PC-3 (cell line): ENCODE data around the gene RDH16.

ENCODE experiments used
- CTCF ChIP-seq: fragments of 300-600 bp; sonication (generic); conservative IDR thresholded peaks from 2 replicates; pipeline ENCODE4 v1.5.1; 2017; ENCODE audit warnings: antibody characterized with exemption, low read depth, mild to moderate bottlenecking, low read length
- EZH2 ChIP-seq: fragments of 300-600 bp; sonication (generic); IDR thresholded peaks from one replicate; pipeline ENCODE4 v1.6.1; 2017; ENCODE audit warnings: antibody characterized with exemption, mild to moderate bottlenecking, low read length; ENCODE audit not compliant: unreplicated experiment

GRCh38 chr12:57003395-57003794, 46.0 kb upstream of the RDH16 start:
- TF ChIP-seq CTCF, result no peak
- TF ChIP-seq EZH2, result no peak
